ENCODE measurements around the gene CALN1. TPM values are rescaled to one million over a fixed set of nuclear protein-coding genes. Genes with fewer than 3 reads are reported as not detected.

The CALN1 gene
- total and polyA plus RNA-seq, 4 donors: 0.02 to 0.91 (median 0.03) TPM

- ATAC-seq (ENCODE audit: insufficient read depth, low FRiP score): no peak
- no peak overlapping the region for H3K27ac ChIP-seq (ENCODE audit: low read depth in 1 of 2, low read length in 1 of 2)
These were observed 176.8 kb downstream of the CALN1 start for GRCh38 chr7:72235351-72235750.

GRCh38 chr7:72234086-72234485 is 178.1 kb downstream of the CALN1 start:
- ATAC-seq (ENCODE audit: insufficient read depth, low FRiP score): no peak
- Histone ChIP-seq H3K27ac (ENCODE audit: low read depth in 1 of 2, low read length in 1 of 2) (no peak overlapping the region), H3K9me3 (ENCODE audit: control insufficient read depth in 4 of 4, insufficient read depth in 3 of 4, low read length in 3 of 4) (peaks cover 0 to 3% (median 0%) of the 10 kb centered on the region in 4 donors), H3K4me3 (no peak overlapping the region), H3K9ac (ENCODE audit: insufficient read depth in 1 of 2, low read length in 2 of 2) (no peak overlapping the region), H3K27me3 (ENCODE audit: control insufficient read depth in 3 of 3, insufficient read depth in 3 of 3, low read length in 2 of 3) (no peaks in the 10 kb centered on the region), H3K4me1 (ENCODE audit: control insufficient read depth in 5 of 5, insufficient read depth in 5 of 5, low read length in 5 of 5) (no peaks in the 10 kb centered on the region), H3K36me3 (ENCODE audit: control insufficient read depth in 4 of 4, insufficient read depth in 4 of 4, low read length in 4 of 4) (no peaks in the 10 kb centered on the region)
- DNase-seq: peak; percentile 12 to 39 (median 20)
- no peak for TF ChIP-seq CTCF (IDR thresholded peaks at IDR 0.05; ENCODE audit: control extremely low read depth, extremely low read depth)
- 72 to 88% methylated on average over 3 of the region's 3 CpGs for WGBS, 2 donors

More at GRCh38 chr7:72235351-72235750, 176.8 kb downstream of the CALN1 start:
- Histone ChIP-seq H3K9ac (ENCODE audit: insufficient read depth in 1 of 2, low read length in 2 of 2) (no peak overlapping the region), H3K27me3 (ENCODE audit: control insufficient read depth in 3 of 3, insufficient read depth in 3 of 3, low read length in 2 of 3) (no peaks in the 10 kb centered on the region), H3K9me3 (ENCODE audit: control insufficient read depth in 4 of 4, insufficient read depth in 3 of 4, low read length in 3 of 4) (peaks cover 0 to 4% (median 0%) of the 10 kb centered on the region in 4 donors), H3K36me3 (ENCODE audit: control insufficient read depth in 4 of 4, insufficient read depth in 4 of 4, low read length in 4 of 4) (no peaks in the 10 kb centered on the region), H3K4me3 (no peak overlapping the region), H3K4me1 (ENCODE audit: control insufficient read depth in 5 of 5, insufficient read depth in 5 of 5, low read length in 5 of 5) (no peaks in the 10 kb centered on the region)
- TF ChIP-seq CTCF (IDR thresholded peaks at IDR 0.05; ENCODE audit: control extremely low read depth, extremely low read depth): no peak
- no peak for DNase-seq
- WGBS, 2 donors: 80 to 86% methylated on average over 5 of the region's 5 CpGs

GRCh38 chr7:72230281-72230680 is 181.9 kb downstream of the CALN1 start:
- no peak for TF ChIP-seq CTCF (IDR thresholded peaks at IDR 0.05; ENCODE audit: control extremely low read depth, extremely low read depth)

GRCh38 chr7:72223351-72223750 is 188.8 kb downstream of the CALN1 start:
- DNase-seq (no peak), ATAC-seq (ENCODE audit: insufficient read depth, low FRiP score) (no peak)
- H3K9ac ChIP-seq (ENCODE audit: insufficient read depth in 1 of 2, low read length in 2 of 2): no peak overlapping the region
- no peak for TF ChIP-seq CTCF (IDR thresholded peaks at IDR 0.05; ENCODE audit: control extremely low read depth, extremely low read depth)
- no peak overlapping the region for H3K27ac ChIP-seq (ENCODE audit: low read depth in 1 of 2, low read length in 1 of 2)
- no peaks in the 10 kb centered on the region for H3K36me3 ChIP-seq (ENCODE audit: control insufficient read depth in 4 of 4, insufficient read depth in 4 of 4, low read length in 4 of 4)
- no peaks in the 10 kb centered on the region for H3K27me3 ChIP-seq (ENCODE audit: control insufficient read depth in 3 of 3, insufficient read depth in 3 of 3, low read length in 2 of 3)
- peaks cover 0 to 7% (median 0%) of the 10 kb centered on the region in 4 donors for H3K9me3 ChIP-seq (ENCODE audit: control insufficient read depth in 4 of 4, insufficient read depth in 3 of 4, low read length in 3 of 4)
- H3K4me1 ChIP-seq (ENCODE audit: control insufficient read depth in 5 of 5, insufficient read depth in 5 of 5, low read length in 5 of 5): no peaks in the 10 kb centered on the region
- H3K4me3 ChIP-seq: no peak overlapping the region
- WGBS, 2 donors: 57 to 62% methylated on average over 2 of the region's 2 CpGs

More at GRCh38 chr7:72230281-72230680, 181.9 kb downstream of the CALN1 start:
- ATAC-seq (ENCODE audit: insufficient read depth, low FRiP score) (no peak), DNase-seq (no peak)
- no peak overlapping the region for H3K4me3 ChIP-seq
- peaks cover 0 to 3% (median 0%) of the 10 kb centered on the region in 4 donors for H3K9me3 ChIP-seq (ENCODE audit: control insufficient read depth in 4 of 4, insufficient read depth in 3 of 4, low read length in 3 of 4)
- 78 to 95% methylated on average over 4 of the region's 4 CpGs for WGBS, 2 donors
- no peaks in the 10 kb centered on the region for H3K27me3 ChIP-seq (ENCODE audit: control insufficient read depth in 3 of 3, insufficient read depth in 3 of 3, low read length in 2 of 3)
- H3K27ac ChIP-seq (ENCODE audit: low read depth in 1 of 2, low read length in 1 of 2): no peak overlapping the region
- H3K4me1 ChIP-seq (ENCODE audit: control insufficient read depth in 5 of 5, insufficient read depth in 5 of 5, low read length in 5 of 5): no peaks in the 10 kb centered on the region
- H3K36me3 ChIP-seq (ENCODE audit: control insufficient read depth in 4 of 4, insufficient read depth in 4 of 4, low read length in 4 of 4): no peaks in the 10 kb centered on the region
- no peak overlapping the region for H3K9ac ChIP-seq (ENCODE audit: insufficient read depth in 1 of 2, low read length in 2 of 2)
